HG03025 (cell line): ENCODE results near the gene HLA-DQA1.
"Not testable (repeated sequence)": the region's sequence is repeated elsewhere in the genome, so short reads cannot be mapped to it uniquely, and the experiment has no call there.

Source experiments
- ATAC-seq: cut with Tn5 transposase; IDR thresholded peaks from one replicate; pipeline ENCODE4 v1.9.1; 2021; ENCODE audit warnings: mild to moderate bottlenecking, moderate library complexity; ENCODE audit not compliant: unreplicated experiment, low FRiP score

The HLA-DQA1 gene

DNA sequence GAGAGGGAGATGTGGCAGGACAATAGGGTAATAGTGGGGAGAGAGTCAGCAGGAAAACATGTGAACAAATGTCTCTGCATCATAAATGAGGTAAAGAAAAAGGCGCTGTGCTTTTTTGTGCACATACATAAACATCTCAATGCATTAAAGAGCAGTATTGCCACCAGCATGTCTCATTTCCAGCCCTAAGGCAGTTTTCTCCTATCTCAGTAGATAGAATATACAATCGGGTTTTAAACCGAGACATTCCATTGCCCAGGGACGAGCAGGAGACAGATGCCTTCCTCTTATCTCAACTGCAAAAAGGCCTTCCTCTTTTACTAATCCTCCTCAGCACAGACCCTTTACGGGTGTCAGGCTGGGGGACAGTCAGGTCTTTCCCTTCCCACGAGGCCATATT lies 20.1 kb downstream of the HLA-DQA1 start:
- ATAC-seq, result not testable (repeated sequence)

DNA sequence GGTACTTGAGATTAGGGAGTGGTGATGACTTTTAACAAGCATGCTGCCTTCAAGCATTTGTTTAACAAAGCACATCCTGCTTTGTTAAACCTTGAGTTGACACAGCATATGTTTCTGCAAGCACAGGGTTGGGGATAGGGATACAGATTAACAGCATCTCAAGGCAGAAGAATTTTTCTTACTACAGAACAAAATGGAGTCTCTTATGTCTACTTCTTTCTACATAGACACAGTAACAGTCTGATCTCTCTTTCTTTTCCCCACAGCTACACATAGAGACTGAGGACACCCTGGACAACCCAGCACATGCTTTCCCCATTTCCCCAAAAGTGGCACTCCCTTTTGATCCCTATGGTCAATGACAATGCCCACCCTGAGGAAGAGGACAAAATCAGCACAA lies 20.6 kb downstream of the HLA-DQA1 start:
- not testable (repeated sequence) for ATAC-seq

DNA sequence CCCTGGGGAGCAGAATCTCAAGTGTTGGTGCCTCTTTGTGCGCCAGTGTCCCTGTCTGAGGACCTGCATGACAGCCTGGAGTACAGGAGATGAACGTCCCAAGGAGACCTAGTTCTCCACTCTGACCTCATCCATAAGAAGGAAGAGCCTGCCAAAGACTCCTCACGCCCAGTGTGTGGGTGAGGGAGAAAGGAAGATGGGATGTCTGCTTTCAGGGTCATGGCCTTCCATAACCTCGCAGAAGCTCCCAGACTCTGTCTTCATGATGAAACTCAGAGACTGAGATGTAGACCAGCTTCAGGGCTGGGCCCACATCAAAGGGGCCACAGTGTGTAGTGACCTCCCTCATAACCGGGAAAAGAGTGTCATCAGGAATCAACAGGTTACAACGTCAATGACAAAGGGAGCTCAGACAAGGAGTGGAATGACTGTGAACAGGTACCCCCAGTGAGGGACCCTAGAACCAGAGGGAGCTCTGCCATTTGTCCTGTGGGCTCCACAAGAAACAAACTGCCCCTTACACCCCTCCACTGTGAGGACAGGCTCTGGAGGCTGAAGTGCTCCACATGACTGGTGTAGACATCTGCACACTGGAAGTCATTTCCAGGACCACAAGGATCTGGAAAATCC lies 21.2 kb downstream of the HLA-DQA1 start:
- no peak for ATAC-seq

DNA sequence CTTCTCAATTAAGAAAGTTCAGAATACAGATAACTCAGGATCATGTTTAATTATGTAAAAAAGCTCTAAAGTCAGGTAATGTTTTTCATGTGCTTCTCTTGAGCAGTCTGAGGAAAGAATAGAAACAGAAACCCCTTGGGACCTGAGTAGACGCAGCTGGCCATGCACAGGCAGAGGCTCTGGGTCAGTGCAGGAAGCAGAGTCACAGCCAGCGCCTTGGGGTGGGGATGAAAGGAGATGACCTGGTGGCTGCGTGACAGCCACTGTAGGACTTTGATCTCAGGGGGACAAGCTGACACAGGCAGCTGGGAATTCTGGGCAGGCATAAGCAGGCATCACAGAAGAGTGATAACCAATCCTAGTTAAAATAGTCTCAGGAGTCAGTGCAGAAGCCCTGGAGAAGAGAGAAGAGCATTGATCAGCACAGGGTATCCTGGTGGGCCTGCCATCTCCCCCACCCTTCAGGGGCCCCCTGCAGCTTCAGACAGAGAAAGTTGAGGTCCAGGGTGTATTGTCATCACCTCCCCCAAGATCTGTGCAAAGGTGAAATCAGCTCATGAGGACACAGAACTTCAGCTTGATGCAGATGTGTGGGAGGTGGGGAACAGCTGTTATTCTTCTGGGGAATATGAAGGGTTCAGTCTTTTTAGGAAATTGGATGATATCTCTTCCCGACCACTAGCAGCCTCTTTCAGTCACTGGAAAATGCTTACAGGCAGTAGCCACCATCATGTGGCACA lies 22.8 kb downstream of the HLA-DQA1 start:
- ATAC-seq, result no peak

DNA sequence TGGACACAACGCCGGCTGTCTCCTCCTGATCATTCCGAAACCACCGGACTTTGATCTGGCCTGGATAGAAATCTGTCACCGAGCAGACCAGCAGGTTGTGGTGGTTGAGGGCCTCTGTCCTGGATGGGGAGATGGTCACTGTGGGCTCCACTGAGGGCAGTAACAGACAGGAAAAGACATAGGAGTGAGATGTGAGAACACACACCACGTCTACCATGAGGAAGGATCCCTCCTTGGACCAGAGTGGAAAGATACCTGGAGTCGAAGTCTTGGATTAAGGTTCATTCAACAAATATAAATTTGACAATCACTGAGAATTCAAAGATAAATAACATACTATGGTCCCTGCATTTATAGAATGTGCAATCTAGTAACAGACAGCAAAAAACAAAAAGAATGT lies 24.9 kb downstream of the HLA-DQA1 start:
- no peak for ATAC-seq

DNA sequence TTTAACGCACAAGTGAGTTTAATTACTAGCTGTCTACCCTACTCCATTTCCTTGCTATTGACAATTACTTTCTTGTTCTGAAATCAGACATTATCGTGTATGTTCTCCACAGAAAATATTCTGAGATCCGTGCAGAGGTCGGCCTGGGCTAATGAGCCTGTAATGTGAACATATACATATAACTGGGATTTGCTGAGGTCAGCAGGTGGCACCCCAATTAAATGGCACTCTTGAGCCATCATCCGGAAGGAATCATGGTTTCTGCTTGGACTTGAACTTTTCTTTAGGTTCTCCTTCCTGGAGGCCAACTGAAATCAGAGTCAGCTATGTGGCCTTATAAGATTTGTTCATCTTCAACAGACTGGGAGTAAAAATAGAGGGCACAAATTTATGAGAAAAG lies 25.6 kb downstream of the HLA-DQA1 start:
- ATAC-seq, result no peak

DNA sequence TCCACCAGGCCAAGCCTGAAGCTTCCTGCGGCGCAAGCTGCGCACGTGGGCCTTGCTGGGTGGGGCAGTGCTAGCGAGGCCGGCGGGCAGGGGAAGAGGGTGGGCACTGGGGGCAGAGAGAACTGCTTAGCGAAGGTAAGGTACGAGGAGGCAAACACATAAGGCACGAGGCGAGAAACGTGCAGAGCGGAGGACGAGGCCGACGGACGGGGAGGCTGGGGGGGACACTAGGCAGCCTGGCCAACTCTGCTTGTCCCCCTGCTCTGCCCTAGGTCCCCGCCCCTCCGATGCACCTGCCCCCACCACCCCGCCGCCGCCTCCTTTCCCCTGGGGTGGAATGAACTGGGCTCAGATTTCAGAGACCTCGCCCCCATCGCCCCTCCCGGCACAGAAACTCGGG lies 27.1 kb downstream of the HLA-DQA1 start:
- ATAC-seq, result no peak

DNA sequence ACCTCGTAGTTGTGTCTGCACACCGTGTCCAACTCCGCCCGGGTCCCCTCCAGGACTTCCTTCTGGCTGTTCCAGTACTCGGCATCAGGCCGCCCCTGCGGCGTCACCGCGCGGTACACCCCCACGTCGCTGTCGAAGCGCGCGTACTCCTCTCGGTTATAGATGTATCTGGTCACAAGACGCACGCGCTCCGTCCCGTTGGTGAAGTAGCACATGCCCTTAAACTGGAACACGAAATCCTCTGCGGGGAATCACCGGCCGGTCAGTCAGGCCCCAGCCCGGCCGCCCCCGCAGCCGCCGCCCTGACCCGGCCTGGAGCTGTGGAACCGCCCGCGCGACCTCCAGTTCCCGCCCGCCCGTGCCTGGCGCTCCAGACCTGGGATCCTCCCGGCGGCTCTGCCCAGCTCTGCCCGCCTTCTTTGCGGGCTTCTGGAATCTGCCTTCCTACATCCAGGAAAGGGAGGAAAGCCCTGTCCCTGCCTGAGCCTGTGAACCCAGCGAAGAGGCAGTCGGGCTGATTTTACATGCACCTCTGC lies 27.7 kb downstream of the HLA-DQA1 start:
- no peak for ATAC-seq

DNA sequence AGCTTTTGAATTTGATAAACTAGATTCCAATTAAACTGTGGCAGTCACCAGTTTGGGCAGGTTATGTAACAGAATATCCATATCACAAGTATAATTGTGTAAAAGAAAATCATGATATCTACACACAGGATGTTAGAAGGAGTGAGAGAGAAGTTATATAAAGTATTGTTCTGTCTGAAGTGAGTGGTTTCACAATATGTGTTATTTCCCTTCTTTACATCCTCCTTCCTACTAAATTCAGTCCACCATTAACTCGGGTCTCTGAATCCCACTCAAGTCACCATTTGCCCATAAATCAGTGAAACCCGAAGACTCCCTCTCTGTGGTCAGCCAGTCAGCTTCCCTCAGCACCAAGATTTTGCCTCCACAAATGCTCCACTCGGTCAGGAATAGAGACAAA lies 28.5 kb downstream of the HLA-DQA1 start:
- ATAC-seq, result no peak

DNA sequence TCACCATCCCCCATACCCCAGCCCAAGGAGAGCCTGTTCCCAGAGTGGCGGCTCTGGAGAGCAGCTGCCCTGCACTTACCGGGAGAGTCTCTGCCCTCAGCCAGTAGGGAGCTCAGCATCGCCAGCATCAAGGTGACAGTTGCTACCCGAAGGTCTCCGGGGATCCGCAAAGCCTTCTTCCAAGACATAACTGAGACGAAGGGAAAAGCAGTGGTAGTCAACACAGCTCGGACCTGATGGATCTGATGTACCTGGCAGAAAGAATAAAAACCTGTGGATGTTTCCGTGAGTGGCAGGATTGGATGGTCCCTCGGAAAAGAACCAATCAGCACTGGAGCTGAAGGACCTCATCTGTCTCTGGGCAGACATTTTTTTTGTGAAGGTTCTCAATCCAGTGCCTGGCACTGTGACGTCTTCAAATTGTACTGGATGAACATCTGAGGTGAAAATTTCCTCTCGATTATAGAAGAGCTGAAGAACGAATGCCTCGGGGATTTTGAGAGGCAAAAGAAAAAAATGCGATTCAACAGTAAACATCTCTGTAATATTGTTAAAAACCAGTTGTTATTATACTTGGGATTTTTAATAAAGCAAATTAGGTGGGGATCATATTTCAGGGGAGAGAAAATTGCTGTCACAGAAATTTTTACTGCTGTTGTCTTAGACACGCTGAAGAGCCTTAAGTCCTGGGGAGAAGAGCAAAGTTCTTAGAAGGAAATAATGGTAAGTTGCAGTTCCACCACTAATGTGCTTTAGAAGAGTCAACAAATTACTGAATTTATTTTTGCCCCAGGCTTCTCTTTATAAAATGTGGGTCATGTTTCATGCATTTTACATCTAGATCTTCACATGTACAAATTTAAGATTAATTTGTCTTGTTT lies 29.5 kb downstream of the HLA-DQA1 start, which contains the start of gene HLA-DQB1:
Gene HLA-DQB1 (minus strand): TSS at position 238 of the 881 bp plus-strand sequence. CDS start 50 bp downstream, at position 188.
- no peak for ATAC-seq

DNA sequence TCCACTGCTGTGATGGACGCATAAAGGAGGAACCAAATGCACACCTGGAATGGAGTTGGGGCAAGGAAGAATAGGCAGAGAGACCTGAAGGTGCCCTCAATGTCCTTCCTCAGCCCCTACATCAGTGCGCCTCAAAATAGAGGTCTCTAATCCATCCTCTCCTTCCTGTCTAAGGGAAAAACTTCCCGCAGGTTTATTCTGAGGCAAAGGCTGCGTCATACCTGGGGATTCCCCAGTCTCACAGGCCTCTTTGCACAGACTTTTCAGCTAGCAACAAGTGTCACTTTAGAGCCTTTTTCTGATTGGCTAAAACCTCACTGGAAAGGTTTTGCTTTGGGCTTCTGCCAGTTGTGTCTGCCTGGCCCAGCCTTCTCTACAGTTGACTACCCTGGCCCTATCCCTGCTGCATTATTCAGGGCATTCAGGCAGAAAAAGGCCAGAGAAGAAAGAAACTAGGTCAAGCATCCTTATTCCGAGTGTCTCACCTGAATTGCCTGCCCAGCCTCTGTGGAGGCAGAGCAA lies 31.1 kb downstream of the HLA-DQA1 start:
- peak; percentile 73 for ATAC-seq

DNA sequence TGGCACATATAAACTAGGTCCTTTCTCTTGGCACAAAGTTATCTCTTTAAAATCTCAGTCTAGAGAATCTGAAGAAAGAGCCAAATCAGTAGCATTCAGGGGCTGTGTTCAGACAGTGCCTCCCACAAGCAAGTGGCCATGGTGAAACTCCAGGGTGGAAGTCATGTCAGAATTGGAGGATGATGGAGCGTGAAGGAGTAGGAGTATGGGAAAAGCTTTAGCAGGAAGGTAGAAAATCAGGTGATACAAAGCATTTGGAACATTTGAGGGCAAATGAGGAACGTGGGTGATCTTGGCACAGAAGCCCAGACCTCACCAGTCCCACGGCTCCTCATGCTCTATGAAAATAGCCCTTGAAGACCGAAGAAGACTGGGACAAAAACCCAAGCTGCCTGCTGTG lies 32.0 kb downstream of the HLA-DQA1 start:
- no peak for ATAC-seq

DNA sequence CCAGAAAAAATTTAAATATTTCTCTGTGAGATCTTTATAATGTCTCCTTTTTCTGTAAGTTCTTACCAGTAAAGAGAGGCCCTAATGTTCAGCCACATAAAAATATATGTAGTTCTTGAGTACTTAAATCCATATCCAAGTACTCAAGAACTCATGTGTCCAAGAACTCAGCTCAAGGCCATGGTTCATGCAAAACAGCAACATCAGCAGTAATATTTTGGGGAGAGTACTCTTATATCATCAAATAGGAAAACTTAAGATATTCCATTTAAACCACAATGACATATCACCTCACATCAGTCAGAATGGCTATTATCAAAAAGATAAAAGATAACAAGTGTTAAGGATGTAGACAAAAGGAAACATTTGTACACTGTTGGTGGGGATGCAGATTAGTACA lies 32.7 kb downstream of the HLA-DQA1 start:
- no peak for ATAC-seq

DNA sequence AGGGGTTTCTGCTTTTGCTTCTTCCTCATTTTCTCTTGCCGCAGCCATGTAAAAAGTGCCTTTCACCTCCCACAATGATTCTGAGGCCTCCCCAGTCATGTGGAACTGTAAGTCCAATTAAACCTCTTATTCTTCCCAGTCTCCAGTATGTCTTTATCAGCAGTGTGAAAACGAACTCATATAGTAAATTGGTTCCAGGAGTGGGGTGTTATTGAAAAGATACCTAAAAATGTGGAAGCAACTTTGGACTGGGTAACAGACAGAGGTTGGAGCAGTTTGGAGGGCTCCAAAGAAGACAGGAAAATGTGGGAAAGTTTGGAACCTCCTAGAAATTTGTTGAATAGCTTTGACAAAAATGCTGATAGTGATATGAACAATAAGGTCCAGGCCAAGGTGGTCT lies 34.7 kb downstream of the HLA-DQA1 start:
- ATAC-seq, result not testable (repeated sequence)

DNA sequence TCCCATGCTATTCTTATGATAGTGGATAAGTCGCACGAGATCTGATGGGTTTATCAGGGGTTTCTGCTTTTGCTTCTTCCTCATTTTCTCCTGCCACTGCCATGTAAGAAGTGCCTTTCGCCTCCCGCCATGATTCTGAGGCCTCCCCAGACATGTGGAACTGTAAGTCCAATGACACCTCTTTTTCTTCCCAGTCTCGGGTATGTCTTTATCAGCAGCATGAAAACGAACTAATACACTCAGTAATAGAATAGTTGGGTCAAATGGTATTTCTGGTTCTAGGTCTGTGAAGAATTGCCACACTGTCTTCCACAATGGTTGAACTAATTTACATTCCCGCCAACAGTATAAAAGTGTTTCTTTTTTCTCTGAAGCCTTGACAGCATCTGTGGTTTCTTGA lies 36.9 kb downstream of the HLA-DQA1 start:
- not testable (repeated sequence) for ATAC-seq

DNA sequence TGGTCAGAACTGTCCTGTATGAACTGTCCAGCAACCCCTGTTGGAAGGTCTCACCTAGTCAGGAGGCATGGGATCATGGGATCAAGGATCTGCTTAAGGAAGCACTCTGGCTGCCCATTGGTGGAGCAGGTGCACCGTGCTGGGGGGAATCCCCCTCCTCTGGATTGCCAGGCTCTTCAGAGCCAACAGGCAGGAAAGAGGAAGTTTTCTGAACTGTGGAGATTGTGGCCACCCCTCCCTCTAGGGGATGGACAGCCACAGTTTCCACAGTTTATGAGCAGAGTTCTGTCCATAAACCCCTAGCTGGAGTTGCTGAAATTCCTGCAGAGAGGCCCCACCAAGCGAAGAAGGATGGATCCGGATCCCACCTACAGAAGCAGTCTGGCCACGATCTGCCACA lies 42.3 kb downstream of the HLA-DQA1 start:
- ATAC-seq, result no peak

DNA sequence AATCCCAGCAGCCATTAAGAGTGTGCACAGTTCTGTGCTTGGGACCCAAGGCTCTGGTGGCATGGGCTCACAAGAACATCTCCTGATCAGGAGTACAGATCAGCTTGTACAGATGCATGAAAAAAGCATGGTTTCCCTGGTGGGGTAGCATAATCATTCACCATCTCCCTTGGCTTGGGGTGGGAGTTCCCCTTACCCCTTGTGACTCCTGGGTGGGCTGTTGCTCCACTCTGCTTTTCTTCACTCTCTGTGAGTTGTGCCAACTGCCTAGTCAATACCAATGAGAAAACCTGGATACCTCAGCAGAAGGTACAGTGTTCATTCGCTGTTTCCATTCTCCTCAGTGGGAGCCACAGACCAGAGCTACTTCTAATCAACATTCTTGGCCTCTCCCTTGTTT lies 42.8 kb downstream of the HLA-DQA1 start:
- ATAC-seq, result no peak

DNA sequence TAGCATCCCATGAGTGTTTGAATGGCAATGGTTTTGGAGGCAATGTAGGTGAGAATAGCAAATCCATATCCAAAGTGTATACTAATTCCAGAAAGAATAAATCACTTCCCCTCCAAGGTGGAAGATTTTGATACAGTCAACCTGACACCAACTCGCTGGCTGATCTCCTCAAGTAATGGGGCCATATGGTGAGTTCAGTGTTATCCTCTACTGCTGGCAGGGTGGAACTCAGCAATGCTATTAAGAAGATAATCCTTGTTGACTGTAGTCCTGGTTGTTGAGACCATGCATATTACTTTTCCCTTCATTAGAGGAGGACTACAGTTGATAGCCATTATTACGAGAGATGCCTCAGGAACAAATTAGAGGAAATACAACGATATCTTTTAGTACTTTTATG lies 47.0 kb downstream of the HLA-DQA1 start:
- ATAC-seq, result no peak

DNA sequence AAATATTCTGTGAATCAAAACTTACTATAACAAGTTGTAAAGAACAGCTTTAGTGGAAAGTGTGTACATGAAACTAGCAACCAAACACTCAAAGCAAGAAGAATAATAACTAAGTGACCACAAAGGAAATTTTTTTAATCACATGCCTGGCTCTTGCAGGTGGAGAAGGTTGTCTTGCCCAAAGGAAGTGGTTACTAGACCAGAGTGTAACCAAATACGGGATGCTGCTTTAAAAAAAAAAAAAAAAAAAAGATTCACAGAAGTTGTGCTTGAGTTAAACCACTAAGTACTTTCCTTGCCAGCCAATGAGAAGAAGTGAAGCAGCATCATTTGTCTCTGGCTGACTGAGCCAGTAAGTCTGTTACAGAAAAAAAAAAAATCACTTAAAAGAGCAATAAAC lies 48.4 kb downstream of the HLA-DQA1 start:
- ATAC-seq, result no peak
